HEK293 (cell line): ENCODE data around the gene SLC35F3.

Experiments
- KLF10 ChIP-seq: fragments of 450-650 bp; IDR thresholded peaks from 2 replicates; pipeline ENCODE4 v1.5.1; 2018; ENCODE audit warnings: missing biosample characterization, mild to moderate bottlenecking, missing genetic modification characterization
- TCF7L2 ChIP-seq: IDR thresholded peaks from 2 replicates; pipeline ENCODE4 v1.6.1; 2011; ENCODE audit warnings: low read depth, mild to moderate bottlenecking, inconsistent platforms, low read length, moderate library complexity, borderline replicate concordance
- ZNF776 ChIP-seq: fragments of 450-650 bp; formaldehyde crosslinking; IDR thresholded peaks from 2 replicates; pipeline ENCODE4 v1.5.0; 2017; ENCODE audit warnings: missing biosample characterization, missing genetic modification characterization, borderline replicate concordance
- ZNF785 ChIP-seq: fragments of 450-650 bp; formaldehyde crosslinking; IDR thresholded peaks from 2 replicates; pipeline ENCODE4 v1.5.1; 2016; ENCODE audit warnings: missing biosample characterization, missing genetic modification characterization
- ZSCAN30 ChIP-seq: fragments of 450-650 bp; IDR thresholded peaks from 2 replicates; pipeline ENCODE4 v1.5.1; 2018; ENCODE audit warnings: missing biosample characterization, mild to moderate bottlenecking, missing genetic modification characterization, moderate library complexity
- TF ChIP-seq, protein P1 (sequence below): fragments of 450-650 bp; formaldehyde crosslinking; IDR thresholded peaks from 2 replicates; pipeline ENCODE4 v1.5.1; 2016; ENCODE audit warnings: missing biosample characterization, missing genetic modification characterization

- TF ChIP-seq TCF7L2 (no peak), ZNF776 (tag by site-specific recombination) (no peak), ZNF785 (tag by site-specific recombination) (no peak), KLF10 (tag by site-specific recombination) (no peak), ZSCAN30 (tag by site-specific recombination) (no peak)
- TF ChIP-seq, protein P1, sequence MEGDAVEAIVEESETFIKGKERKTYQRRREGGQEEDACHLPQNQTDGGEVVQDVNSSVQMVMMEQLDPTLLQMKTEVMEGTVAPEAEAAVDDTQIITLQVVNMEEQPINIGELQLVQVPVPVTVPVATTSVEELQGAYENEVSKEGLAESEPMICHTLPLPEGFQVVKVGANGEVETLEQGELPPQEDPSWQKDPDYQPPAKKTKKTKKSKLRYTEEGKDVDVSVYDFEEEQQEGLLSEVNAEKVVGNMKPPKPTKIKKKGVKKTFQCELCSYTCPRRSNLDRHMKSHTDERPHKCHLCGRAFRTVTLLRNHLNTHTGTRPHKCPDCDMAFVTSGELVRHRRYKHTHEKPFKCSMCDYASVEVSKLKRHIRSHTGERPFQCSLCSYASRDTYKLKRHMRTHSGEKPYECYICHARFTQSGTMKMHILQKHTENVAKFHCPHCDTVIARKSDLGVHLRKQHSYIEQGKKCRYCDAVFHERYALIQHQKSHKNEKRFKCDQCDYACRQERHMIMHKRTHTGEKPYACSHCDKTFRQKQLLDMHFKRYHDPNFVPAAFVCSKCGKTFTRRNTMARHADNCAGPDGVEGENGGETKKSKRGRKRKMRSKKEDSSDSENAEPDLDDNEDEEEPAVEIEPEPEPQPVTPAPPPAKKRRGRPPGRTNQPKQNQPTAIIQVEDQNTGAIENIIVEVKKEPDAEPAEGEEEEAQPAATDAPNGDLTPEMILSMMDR (tag by site-specific recombination) = no peak
Measured at GRCh38 chr1:234217316-234217840, 312.9 kb downstream of the SLC35F3 start.
